Stimulated activated CD8-positive, alpha-beta memory T cell treated with anti-CD3 and anti-CD28 coated beads, Interleukin-7, amount 100 ng/mL, for 24 hours (primary cell): ENCODE results near the gene IGFBP1.

Experiments
- DNase-seq: peaks from one replicate; pipeline ENCODE4 v3.0.0-alpha.2; 2020; ENCODE audit warnings: low read depth

Gene IGFBP1

GRCh38 chr7:45881280-45881758 is 7.0 kb upstream of the IGFBP1 start:
- DNase-seq: no peak

- DNase-seq: no peak
Measured at GRCh38 chr7:45881759-45882464, 6.4 kb upstream of the IGFBP1 start.

DNA sequence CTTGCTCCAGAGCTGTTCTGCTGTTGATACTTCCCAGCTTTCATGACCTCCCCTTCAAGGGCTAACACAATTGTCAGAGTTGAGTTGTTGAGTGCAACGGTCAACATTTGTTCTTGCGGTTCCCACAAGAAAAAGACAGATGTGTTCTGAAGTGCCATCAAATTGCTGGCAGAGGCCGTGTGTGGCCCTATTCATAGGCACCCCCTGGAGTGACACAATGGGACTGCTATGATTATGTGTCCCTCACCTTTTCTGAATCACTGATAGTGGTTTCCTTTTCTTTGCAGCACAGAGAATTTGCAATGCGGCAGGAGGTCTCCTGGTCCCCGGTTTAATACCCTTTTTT is 5.8 kb upstream of the IGFBP1 start:
- no peak for DNase-seq

GRCh38 chr7:45884136-45884535 is 4.2 kb upstream of the IGFBP1 start:
- DNase-seq: no peak

GRCh38 chr7:45885264-45885882 is 2.9 kb upstream of the IGFBP1 start:
- no peak for DNase-seq

DNA sequence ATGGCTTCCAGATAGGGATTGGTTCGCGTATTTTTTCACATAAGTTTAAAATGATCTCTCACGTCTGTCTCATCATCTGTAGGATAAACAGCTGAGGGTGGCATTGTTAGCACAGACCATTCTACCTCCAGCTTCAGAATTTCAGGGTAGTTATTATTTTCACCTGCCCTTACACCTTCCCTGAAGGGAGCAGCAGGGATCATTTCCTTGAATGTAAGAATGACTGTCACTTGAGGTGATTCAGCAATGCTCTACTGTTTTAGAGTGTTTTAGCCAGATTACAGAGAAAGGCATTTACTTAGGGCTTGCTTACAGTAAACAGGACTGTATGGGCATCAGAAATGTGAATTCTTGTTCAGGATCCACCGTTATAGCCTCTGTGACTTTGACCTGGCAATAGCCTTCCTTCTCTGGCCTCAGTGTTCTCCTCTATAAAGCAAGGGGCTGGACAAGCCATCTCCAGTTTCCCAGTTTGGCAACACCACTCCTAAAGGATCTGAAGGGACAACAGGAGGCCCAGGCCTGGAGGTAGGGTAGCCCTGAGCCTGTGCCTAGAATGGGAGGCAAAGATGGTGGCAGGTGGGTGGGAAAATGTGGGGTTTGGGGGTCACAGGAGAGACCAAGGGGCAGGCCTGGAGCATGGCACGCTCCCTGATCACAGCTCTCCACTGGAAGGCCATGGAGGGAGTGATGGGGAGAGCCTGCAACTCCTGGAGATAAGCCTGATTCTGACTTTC is 1.2 kb upstream of the IGFBP1 start:
- no peak for DNase-seq

DNA sequence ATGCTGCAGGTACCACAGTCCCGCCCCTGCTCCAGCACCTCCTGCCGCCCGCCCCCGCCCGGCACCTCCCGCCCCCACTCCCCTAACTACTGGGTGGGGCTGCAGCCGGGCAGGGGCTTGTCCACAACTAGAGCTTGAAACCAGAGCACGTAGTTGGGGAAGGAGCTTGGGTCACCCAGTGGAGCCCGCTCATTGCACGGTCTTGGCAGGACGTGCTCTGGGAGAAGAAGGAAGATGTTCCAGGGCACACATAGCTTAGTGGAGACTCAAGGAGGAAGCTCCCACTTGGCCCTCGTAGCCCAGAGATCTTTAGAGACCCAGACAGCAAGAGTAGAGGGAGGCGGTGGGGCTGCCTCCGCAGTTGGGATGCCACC is 692 bp downstream of the IGFBP1 start:
- DNase-seq: no peak

GRCh38 chr7:45889367-45890067 is 1.2 kb downstream of the IGFBP1 start:
- DNase-seq: no peak

DNA sequence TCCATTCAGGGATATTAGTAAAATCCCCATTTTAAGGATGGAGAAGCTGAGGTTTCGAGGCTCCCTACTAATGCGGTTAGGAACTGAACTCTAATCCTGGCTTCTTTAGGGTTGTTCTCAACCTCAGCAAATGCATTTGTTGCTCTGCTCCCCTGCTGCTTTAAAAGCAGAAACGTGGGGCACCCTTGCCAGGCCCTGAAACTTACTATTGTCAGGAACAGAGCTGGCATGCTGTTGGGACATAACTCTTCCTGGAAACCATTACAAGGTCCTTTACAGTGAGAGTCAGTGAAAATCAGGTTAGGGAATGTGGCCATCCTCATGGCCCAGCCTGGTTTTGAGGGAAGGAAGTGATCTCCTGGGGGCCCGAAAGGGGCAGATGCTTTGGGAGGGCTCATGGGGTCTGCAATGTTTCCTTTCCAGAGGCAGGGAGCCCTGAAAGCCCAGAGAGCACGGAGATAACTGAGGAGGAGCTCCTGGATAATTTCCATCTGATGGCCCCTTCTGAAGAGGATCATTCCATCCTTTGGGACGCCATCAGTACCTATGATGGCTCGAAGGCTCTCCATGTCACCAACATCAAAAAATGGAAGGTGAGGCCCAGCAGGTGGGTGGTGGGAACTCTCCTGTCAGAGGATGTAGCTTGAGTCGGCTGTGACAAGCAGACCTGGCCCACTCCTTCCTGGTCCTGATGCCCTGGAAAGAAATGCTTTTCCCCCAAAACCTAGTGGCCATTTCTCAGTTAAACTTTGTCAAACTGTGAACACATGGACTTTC is 2.0 kb downstream of the IGFBP1 start:
- DNase-seq: no peak

DNA sequence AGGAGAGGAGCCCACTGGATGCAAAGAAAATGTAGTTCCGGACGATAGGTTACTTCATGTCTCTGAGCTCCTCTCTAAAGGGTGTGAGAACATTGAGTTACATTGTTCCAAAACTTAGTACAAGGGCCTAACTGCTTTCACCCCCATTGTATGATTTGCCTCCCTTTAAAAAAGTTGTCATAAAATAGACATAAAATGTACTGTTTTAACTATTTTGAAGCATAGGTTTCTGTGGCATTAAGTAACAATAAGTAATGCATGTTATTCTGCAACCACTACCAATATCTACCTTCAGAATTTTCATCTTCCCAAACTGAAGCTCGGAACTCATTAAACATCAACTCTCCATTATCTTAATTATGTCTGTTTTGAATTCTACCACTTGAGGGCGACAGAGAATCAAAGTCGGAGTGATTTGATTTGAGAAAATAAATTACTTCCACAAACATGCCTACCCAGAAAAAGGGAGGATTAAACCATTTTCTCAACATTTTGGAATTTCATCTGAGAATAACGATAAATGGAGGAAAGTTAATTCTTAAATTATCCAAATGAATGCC is 2.7 kb downstream of the IGFBP1 start:
- no peak for DNase-seq

DNA sequence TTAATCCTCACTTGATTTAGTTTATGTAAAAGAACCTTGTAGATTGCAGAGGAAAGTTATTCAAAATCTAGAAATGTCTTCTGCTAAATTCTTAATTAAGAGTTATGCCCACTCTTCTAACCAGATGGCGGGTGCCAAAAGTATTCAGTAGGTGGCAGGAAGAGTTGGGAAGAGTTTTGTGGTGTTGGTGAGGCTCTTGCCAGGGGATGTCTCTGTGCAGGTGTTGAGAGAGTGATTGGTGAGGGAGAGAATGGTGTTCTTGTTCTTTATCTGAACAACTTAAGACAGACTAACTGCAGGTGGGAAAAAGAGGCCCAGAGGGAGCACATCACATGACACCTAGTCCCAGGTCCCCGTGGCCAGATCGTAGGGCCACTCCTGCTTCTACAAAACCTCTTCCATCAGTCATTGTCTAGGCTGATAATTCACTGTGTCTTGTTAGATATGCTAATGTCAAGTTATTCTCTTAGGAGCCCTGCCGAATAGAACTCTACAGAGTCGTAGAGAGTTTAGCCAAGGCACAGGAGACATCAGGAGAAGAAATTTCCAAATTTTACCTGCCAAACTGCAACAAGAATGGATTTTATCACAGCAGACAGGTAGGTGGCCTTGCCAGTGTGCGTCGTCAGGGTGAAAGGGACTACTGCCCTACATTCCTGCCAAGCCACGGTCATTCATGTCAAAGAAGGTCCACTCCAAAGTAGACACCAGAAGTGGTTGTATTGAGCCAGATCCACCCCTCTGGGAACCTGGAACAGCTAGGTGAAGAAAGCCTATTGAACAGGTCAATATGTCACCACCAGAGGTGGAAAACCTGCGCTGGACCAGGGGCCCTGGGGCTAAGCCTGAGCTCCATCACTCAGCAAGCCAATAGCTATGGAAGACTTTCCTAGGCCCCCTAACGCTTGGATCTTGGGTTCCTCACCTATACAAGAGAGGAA is 3.4 kb downstream of the IGFBP1 start:
- DNase-seq: no peak

DNA sequence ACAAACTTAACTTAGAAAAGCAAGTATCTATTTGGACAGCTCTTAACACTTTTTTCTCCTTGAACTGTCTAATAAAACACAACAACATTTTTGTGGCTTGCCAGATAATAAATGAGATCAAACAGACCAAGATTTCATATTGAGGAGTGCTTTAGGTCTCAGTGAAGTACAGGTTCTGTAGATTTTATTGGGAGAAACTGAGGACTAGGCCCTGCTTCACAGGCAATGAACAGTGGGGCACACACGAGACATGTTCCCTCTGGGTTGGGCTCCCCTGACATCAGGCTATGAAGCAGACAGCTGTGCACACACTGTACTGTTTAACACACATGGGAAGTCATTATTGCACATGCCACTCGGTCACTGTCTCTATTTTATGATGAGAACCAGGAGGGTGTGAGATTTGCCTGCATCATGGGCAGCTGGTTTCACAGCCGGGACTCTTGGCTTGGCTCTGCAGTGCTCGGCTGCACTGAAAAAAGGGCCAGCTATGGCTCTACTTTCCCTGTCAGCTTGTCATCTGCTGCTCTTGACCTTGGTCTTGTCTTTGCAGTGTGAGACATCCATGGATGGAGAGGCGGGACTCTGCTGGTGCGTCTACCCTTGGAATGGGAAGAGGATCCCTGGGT is 4.2 kb downstream of the IGFBP1 start:
- DNase-seq: no peak

GRCh38 chr7:45893374-45893995 is 5.2 kb downstream of the IGFBP1 start:
- no peak for DNase-seq

GRCh38 chr7:45893996-45894664 is 5.8 kb downstream of the IGFBP1 start:
- no peak for DNase-seq

- no peak for DNase-seq
Measured at GRCh38 chr7:45894665-45895062, 6.4 kb downstream of the IGFBP1 start.

GRCh38 chr7:45897042-45897690 is 8.9 kb downstream of the IGFBP1 start:
- no peak for DNase-seq

DNA sequence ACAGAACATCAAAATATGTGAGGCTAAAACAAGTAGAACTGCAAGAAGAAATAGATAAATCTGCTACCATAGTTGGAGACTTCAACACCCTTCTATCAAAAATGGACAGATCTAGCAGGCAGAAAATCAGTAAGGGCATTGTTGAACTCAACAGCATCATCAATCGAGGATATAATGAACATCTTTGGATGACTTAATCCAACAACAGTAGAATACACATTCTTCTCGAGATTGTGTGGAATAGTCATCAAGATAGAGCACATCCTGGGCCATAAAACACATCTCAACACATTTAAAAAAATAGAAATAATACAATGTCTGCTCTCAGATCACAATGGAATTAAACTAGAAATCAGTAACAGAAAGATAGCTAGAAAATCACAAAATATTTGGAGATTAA is 9.9 kb downstream of the IGFBP1 start:
- no peak for DNase-seq

GRCh38 chr7:45901566-45901965 is 13.3 kb downstream of the IGFBP1 start:
- no peak for DNase-seq
